HG02970 (cell line): ENCODE measurements around the gene TMEM59L.

Experiments used
- ATAC-seq: cut with Tn5 transposase; IDR thresholded peaks from one replicate; pipeline ENCODE4 v1.9.1; 2021; ENCODE audit warnings: mild to moderate bottlenecking, moderate library complexity, moderate number of reproducible peaks; ENCODE audit not compliant: unreplicated experiment, low FRiP score

TMEM59L gene

GRCh38 chr19:18655173-18655844 lies 42.6 kb downstream of the TMEM59L start:
- ATAC-seq, result no peak

GRCh38 chr19:18656337-18657086 lies 43.8 kb downstream of the TMEM59L start:
- ATAC-seq, result no peak

- no peak for ATAC-seq
Observed at GRCh38 chr19:18657590-18658365, 45.1 kb downstream of the TMEM59L start.

GRCh38 chr19:18658366-18658855 lies 45.7 kb downstream of the TMEM59L start:
- ATAC-seq, result no peak

GRCh38 chr19:18659281-18660050 lies 46.8 kb downstream of the TMEM59L start:
- ATAC-seq, result no peak

GRCh38 chr19:18660051-18660910 lies 47.6 kb downstream of the TMEM59L start:
- ATAC-seq, result no peak

- no peak for ATAC-seq
Observed at GRCh38 chr19:18660939-18661670, 48.4 kb downstream of the TMEM59L start.

GRCh38 chr19:18662972-18663732 lies 50.5 kb downstream of the TMEM59L start:
- no peak for ATAC-seq

GRCh38 chr19:18663940-18664530 lies 51.4 kb downstream of the TMEM59L start:
- ATAC-seq, result no peak

- no peak for ATAC-seq
Observed at GRCh38 chr19:18665771-18666202, 53.1 kb downstream of the TMEM59L start.

GRCh38 chr19:18666317-18666716 lies 53.6 kb downstream of the TMEM59L start:
- ATAC-seq, result no peak

- no peak for ATAC-seq
Observed at GRCh38 chr19:18666784-18667183, 54.1 kb downstream of the TMEM59L start.

- no peak for ATAC-seq
Observed at GRCh38 chr19:18667531-18668251, 55.0 kb downstream of the TMEM59L start.

- ATAC-seq, result no peak
Observed at GRCh38 chr19:18668252-18668631, 55.6 kb downstream of the TMEM59L start.

GRCh38 chr19:18668744-18669523 lies 56.3 kb downstream of the TMEM59L start:
- ATAC-seq, result no peak

- no peak for ATAC-seq
Observed at GRCh38 chr19:18669524-18669817, 56.8 kb downstream of the TMEM59L start.
